ENCODE data around the gene ANKRD60.

The ANKRD60 gene

DNA sequence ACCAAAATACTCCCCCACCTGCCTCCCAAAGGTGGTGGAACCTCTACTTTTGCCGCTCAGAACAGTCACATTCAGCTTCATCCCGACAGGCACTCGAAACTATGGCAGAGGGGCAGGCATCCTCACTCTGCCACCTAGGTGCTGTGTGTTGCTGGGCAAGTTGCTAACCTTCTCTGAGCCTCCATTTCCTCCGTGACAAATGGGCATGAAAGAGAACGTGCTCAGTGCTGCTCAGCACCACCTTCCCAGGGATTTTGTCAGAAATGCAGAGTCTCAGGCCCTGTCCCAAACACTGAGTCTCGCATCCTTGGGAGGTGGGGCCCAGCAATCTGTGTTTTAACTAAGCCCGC lies 18.1 kb downstream of the ANKRD60 start:
- TF ChIP-seq NFIC (IDR thresholded peaks at IDR 0.05) (no peak), CEBPB (IDR thresholded peaks at IDR 0.05) (no peak)

DNA sequence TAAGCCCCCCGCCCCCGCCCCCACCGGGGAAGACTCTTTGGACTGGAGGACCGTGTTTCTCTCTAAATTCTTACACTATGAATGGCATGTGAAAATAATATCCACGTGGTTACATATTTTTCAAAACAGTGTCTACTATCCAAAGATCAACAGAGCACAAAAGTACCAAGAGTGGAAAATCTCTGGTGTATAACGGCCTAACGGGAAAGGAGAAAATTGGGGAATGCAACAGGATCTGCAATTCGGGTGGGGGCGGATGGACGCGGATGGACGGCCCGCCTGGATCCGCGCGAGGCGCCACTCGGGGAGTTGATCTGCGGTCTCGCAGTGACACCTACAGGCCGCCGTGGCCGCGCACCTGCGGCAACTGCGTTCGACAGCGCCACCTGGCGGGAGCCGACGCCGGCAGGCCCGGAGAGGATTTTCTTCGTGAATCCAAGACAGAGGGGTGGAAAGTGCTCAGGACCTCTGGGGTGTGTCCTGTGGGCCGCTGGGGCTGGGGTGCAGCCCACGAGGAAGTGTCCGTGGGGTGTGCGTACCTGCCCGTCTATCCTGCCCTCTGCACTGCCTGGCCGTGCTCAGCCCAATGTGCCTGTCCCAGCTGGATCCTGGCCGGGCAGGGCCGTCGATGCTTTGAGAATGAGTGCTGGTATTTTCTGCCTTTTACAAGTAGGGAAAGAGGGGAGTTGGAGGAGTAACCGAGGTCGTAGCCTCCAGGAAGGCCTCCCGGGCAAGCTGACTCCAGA lies 18.6 kb downstream of the ANKRD60 start:
- TF ChIP-seq FOXM1 (IDR thresholded peaks at IDR 0.05; ENCODE audit: borderline replicate concordance, low read depth) = no peak
- no peak for TF ChIP-seq ZBTB7A (IDR thresholded peaks at IDR 0.05; ENCODE audit: low read depth)
- TF ChIP-seq MAX (IDR thresholded peaks at IDR 0.05) = peak; percentile 63; the same call in 1 of the 2 replicates
- TF ChIP-seq CREB1 (IDR thresholded peaks at IDR 0.05; ENCODE audit: low read depth) = no peak
- peak; percentile 92 for TF ChIP-seq RAD21 (IDR thresholded peaks at IDR 0.05; ENCODE audit: low read depth)
- TF ChIP-seq CEBPB (IDR thresholded peaks at IDR 0.05) = no peak
- TF ChIP-seq EGR1 (IDR thresholded peaks at IDR 0.05) = 0 out of 2 replicates have a peak, but pooled peaks have one; percentile 10
- TF ChIP-seq, protein P1, sequence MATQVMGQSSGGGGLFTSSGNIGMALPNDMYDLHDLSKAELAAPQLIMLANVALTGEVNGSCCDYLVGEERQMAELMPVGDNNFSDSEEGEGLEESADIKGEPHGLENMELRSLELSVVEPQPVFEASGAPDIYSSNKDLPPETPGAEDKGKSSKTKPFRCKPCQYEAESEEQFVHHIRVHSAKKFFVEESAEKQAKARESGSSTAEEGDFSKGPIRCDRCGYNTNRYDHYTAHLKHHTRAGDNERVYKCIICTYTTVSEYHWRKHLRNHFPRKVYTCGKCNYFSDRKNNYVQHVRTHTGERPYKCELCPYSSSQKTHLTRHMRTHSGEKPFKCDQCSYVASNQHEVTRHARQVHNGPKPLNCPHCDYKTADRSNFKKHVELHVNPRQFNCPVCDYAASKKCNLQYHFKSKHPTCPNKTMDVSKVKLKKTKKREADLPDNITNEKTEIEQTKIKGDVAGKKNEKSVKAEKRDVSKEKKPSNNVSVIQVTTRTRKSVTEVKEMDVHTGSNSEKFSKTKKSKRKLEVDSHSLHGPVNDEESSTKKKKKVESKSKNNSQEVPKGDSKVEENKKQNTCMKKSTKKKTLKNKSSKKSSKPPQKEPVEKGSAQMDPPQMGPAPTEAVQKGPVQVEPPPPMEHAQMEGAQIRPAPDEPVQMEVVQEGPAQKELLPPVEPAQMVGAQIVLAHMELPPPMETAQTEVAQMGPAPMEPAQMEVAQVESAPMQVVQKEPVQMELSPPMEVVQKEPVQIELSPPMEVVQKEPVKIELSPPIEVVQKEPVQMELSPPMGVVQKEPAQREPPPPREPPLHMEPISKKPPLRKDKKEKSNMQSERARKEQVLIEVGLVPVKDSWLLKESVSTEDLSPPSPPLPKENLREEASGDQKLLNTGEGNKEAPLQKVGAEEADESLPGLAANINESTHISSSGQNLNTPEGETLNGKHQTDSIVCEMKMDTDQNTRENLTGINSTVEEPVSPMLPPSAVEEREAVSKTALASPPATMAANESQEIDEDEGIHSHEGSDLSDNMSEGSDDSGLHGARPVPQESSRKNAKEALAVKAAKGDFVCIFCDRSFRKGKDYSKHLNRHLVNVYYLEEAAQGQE (IDR thresholded peaks at IDR 0.05; ENCODE audit: low read depth) = no peak
- TF ChIP-seq EP300 (IDR thresholded peaks at IDR 0.05; ENCODE audit: borderline replicate concordance) = peak; percentile 41; the same call in 1 of the 2 replicates
- TF ChIP-seq TAF1 (IDR thresholded peaks at IDR 0.05; ENCODE audit: low read depth) = no peak
- 0 out of 2 replicates have a peak, but pooled peaks have one; percentile 26 for TF ChIP-seq YY1 (IDR thresholded peaks at IDR 0.05; ENCODE audit: low read depth)
- TF ChIP-seq NFIC (IDR thresholded peaks at IDR 0.05) = no peak
- TF ChIP-seq, protein P2, sequence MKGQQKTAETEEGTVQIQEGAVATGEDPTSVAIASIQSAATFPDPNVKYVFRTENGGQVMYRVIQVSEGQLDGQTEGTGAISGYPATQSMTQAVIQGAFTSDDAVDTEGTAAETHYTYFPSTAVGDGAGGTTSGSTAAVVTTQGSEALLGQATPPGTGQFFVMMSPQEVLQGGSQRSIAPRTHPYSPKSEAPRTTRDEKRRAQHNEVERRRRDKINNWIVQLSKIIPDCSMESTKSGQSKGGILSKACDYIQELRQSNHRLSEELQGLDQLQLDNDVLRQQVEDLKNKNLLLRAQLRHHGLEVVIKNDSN (IDR thresholded peaks at IDR 0.05) = peak; percentile 35; the same call in 1 of the 2 replicates
- 0 out of 2 replicates have a peak, but pooled peaks have one; percentile 29 for TF ChIP-seq TCF12 (IDR thresholded peaks at IDR 0.05; ENCODE audit: low read depth)
- 0 out of 2 replicates have a peak, but pooled peaks have one; percentile 11 for TF ChIP-seq TEAD4 (IDR thresholded peaks at IDR 0.05)

GRCh38 chr20:58208944-58209343 lies 19.5 kb downstream of the ANKRD60 start:
- TF ChIP-seq NFIC (IDR thresholded peaks at IDR 0.05) (no peak), CEBPB (IDR thresholded peaks at IDR 0.05) (no peak), YY1 (IDR thresholded peaks at IDR 0.05; ENCODE audit: low read depth) (no peak), TAF1 (IDR thresholded peaks at IDR 0.05; ENCODE audit: low read depth) (no peak)

DNA sequence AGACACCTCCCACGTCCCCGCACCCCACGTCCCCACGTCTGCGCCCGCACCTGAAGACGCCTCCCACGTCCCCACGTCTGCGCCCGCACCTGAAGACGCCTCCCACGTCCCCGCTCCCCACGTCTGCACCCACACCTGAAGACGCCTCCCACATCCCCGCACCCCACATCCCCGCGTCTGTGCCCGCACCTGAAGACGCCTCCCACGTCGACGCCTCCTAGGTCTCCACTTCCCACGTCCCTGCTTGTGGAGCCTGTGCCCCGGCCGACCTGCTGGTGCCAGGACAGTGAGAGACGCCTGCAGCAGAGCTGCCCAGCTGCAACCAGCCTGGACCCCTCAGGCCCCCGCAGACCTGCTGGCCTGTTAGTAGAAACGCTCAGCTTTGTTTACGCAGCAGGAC lies 22.6 kb downstream of the ANKRD60 start:
- TF ChIP-seq EP300 (IDR thresholded peaks at IDR 0.05; ENCODE audit: borderline replicate concordance) (no peak), CREB1 (IDR thresholded peaks at IDR 0.05; ENCODE audit: low read depth) (no peak), ZBTB7A (IDR thresholded peaks at IDR 0.05; ENCODE audit: low read depth) (no peak), YY1 (IDR thresholded peaks at IDR 0.05; ENCODE audit: low read depth) (no peak), NFIC (IDR thresholded peaks at IDR 0.05) (no peak), EGR1 (IDR thresholded peaks at IDR 0.05) (no peak), RAD21 (IDR thresholded peaks at IDR 0.05; ENCODE audit: low read depth) (no peak), MAX (IDR thresholded peaks at IDR 0.05) (no peak), FOXM1 (IDR thresholded peaks at IDR 0.05; ENCODE audit: borderline replicate concordance, low read depth) (no peak), TCF12 (IDR thresholded peaks at IDR 0.05; ENCODE audit: low read depth) (no peak), TEAD4 (IDR thresholded peaks at IDR 0.05) (no peak), CEBPB (IDR thresholded peaks at IDR 0.05) (no peak), TAF1 (IDR thresholded peaks at IDR 0.05; ENCODE audit: low read depth) (no peak)
- TF ChIP-seq, protein P2 (IDR thresholded peaks at IDR 0.05) = no peak
- TF ChIP-seq, protein P1 (IDR thresholded peaks at IDR 0.05; ENCODE audit: low read depth) = no peak

DNA sequence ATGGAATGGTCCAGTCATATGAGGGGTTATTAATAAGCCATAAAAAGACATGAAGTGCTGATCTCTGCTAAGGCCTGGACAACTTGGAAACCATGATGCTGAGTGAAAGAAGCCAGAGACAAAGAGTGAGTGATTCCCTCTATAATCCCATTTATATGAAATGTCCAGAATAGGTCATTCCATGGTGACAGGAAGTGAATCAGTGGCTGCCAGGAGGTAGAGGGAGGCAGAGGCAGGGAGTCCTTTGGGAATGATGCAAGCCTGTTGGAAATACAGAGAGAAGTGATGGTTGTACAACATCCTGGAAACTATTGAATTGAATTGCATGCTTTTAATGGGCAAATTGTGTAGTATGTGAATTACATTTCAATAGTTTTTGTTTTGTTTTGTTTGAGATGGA lies 26.4 kb downstream of the ANKRD60 start:
- TF ChIP-seq TAF1 (IDR thresholded peaks at IDR 0.05; ENCODE audit: low read depth) (no peak), CREB1 (IDR thresholded peaks at IDR 0.05; ENCODE audit: low read depth) (no peak), EGR1 (IDR thresholded peaks at IDR 0.05) (no peak), FOXM1 (IDR thresholded peaks at IDR 0.05; ENCODE audit: borderline replicate concordance, low read depth) (no peak), ZBTB7A (IDR thresholded peaks at IDR 0.05; ENCODE audit: low read depth) (no peak), MAX (IDR thresholded peaks at IDR 0.05) (no peak)
- TF ChIP-seq, protein P2 (IDR thresholded peaks at IDR 0.05) = no peak
- TF ChIP-seq, protein P1 (IDR thresholded peaks at IDR 0.05; ENCODE audit: low read depth) = no peak
